ENCODE data around the gene POLK.
"Not testable (repeated sequence)": the region's sequence is repeated elsewhere in the genome, so short reads cannot be mapped to it uniquely, and the experiment has no call there.

The POLK gene

GRCh38 chr5:75553358-75553757 lies 41.7 kb downstream of the POLK start:
- TF ChIP-seq, protein P1, sequence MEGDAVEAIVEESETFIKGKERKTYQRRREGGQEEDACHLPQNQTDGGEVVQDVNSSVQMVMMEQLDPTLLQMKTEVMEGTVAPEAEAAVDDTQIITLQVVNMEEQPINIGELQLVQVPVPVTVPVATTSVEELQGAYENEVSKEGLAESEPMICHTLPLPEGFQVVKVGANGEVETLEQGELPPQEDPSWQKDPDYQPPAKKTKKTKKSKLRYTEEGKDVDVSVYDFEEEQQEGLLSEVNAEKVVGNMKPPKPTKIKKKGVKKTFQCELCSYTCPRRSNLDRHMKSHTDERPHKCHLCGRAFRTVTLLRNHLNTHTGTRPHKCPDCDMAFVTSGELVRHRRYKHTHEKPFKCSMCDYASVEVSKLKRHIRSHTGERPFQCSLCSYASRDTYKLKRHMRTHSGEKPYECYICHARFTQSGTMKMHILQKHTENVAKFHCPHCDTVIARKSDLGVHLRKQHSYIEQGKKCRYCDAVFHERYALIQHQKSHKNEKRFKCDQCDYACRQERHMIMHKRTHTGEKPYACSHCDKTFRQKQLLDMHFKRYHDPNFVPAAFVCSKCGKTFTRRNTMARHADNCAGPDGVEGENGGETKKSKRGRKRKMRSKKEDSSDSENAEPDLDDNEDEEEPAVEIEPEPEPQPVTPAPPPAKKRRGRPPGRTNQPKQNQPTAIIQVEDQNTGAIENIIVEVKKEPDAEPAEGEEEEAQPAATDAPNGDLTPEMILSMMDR (IDR thresholded peaks at IDR 0.05; ENCODE audit: control insufficient read depth, extremely low read depth, insufficient read depth): no peak
- no peak for DNase-seq (ENCODE audit: low read depth)
- no peak overlapping the region for H3K4me3 ChIP-seq (ENCODE audit: low read depth, low read length)

- H3K4me3 ChIP-seq (ENCODE audit: low read depth, low read length): no peak overlapping the region
- TF ChIP-seq, protein P1 (IDR thresholded peaks at IDR 0.05; ENCODE audit: control insufficient read depth, extremely low read depth, insufficient read depth): no peak
- no peak for DNase-seq (ENCODE audit: low read depth)
Measured at GRCh38 chr5:75558221-75558620, 46.5 kb downstream of the POLK start.

DNA sequence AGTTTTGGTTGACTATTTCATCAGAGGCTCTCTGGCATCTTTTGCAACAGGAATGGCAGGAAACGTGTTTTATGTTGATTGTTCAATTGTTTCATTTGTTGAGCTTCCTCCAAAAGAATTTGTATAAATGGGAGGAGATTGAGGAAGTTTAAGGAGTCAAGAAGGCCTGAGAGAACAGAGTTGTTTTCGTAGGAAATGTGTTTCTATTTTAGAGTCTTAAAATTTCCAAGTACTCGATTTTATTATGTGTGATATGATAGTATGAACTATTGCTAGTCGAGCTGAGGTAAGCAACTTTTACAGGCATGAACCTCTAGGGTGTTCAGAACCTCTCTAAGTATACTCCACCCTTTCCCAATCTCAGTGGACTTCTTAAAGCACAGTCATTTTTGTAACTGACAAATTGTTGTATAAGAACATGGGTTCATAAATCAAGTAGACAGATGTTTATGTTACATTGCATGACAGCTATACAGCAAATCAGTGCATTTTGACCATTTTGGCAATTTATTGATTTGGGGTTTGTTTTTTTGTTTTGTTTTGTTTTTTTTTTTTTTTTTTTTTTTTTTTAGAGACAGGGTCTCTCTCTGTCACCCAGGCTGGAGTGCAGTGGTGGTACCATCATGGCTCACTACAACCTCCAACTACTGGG lies 47.4 kb downstream of the POLK start:
- H3K4me3 ChIP-seq (ENCODE audit: low read depth, low read length): no peak overlapping the region
- DNase-seq (ENCODE audit: low read depth): no peak
- TF ChIP-seq, protein P1 (IDR thresholded peaks at IDR 0.05; ENCODE audit: control insufficient read depth, extremely low read depth, insufficient read depth): no peak

- not testable (repeated sequence) for DNase-seq (ENCODE audit: low read depth); H3K4me3 ChIP-seq (ENCODE audit: low read depth, low read length)
Measured at GRCh38 chr5:75560655-75561054, 49.0 kb downstream of the POLK start.

DNA sequence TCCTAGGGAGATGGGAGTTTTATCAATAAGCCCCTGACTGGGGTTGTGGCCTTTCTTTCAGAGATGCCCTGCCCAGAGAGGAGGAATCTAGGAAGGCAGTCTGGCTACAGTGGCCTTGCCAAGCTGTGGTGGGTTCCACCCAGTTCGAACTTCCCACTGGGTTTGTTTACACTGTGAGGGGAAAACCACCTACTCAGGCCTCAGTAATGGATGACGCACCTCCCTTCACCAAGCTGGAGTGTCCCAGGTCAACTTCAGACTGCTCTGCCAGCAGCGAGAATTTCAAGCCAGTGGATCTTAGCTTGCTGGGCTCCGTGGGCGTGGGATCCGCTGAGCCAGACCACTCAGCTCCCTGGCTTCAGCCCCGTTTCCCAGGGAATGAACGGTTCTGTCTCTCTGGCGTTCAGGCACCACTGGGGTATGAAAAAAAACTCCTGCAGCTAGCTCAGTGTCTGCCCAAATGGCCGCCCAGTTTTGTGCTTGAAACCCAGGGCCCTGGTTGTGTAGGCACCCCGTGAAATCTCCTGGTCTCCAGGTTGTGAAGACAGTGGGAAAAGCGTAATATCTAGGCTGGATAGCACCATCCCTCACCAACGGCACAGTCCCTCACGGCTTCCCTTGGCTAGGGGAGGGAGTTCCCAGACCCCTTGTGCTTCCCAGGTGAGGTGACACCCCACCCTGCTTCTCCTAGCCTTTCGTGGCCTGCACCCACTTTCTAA lies 54.5 kb downstream of the POLK start:
- not testable (repeated sequence) for H3K4me3 ChIP-seq (ENCODE audit: low read depth, low read length); DNase-seq (ENCODE audit: low read depth)

DNA sequence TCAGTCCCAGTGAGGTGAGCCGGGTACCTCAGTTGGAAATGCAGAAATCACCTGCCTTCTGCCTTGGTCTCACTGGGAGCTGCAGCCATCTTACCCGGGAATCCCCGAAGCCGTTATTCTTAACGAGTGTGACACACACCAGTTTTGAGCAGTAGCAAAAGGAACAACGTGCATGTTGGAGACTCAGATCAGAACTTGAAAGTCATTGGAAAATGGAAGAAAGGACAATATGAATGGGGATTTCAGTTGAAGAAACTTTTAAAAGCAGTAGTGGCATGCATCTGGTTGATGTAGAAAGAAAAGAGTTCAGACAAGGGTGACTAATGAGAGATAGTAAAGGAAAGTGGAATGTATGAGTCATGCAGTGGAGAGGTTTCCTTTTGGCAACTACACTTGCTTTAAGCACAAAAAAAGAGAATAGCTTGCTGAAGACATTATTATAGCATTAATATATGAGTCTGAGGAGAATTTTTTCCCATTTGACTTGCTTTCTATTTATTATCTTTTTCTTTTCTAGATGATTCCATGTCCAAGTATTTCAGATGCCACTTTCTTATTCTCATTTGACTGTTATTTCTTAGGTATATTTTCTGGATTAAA lies 55.1 kb downstream of the POLK start:
- H3K4me3 ChIP-seq (ENCODE audit: low read depth, low read length): no peak overlapping the region
- TF ChIP-seq, protein P1 (IDR thresholded peaks at IDR 0.05; ENCODE audit: control insufficient read depth, extremely low read depth, insufficient read depth): no peak
- peak; percentile 17 for DNase-seq (ENCODE audit: low read depth)

DNA sequence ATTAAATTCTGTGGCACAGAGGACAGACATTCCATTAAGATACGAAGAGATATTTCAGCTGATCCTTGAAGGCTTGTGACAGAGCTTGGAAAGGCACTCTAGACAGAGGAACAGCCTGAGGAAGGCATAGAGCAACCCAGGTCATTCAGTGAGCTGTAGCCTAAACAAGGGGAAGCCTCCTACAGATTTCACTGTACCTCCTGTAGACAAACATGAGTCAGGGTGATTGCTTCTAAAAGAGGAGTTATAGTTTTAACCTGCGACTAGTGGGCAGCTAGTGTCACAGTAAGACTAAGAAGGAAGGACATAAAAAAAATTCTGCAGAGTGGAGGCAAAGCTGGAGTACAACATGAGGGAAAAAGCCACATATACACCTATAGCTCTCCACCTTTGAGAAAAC lies 56.0 kb downstream of the POLK start:
- DNase-seq (ENCODE audit: low read depth): no peak
- H3K4me3 ChIP-seq (ENCODE audit: low read depth, low read length): no peak overlapping the region
- TF ChIP-seq, protein P1 (IDR thresholded peaks at IDR 0.05; ENCODE audit: control insufficient read depth, extremely low read depth, insufficient read depth): no peak

DNA sequence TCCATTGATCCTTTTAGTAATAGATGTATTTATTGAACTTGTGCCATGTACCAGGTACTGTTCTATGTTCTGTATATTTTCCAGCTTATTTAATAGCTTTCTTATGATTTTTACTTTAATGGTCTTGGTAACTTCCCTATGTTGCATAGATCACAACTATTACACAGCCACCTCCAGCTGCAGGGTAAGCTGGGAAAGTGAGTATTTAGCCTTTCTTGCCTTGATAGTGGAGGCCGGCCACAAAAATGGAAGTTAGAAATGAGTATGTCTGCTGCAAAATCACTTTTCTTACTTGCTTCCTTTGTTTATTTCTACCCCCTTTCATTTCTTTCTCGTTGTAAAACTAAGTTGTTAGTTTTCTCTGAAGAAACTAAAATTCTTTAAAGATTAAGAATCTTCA lies 56.5 kb downstream of the POLK start:
- TF ChIP-seq, protein P1 (IDR thresholded peaks at IDR 0.05; ENCODE audit: control insufficient read depth, extremely low read depth, insufficient read depth): no peak
- DNase-seq (ENCODE audit: low read depth): no peak
- H3K4me3 ChIP-seq (ENCODE audit: low read depth, low read length): no peak overlapping the region

All from LNCaP clone FGC (cell line).